Measurements from ENCODE around the gene ADK. TPM values are rescaled to one million over a fixed set of nuclear protein-coding genes. Genes with fewer than 3 reads are reported as not detected.

The ADK gene
- total RNA-seq, 4 donors from 2014 or later: 62.1 to 84.7 (median 74.4) TPM

DNA sequence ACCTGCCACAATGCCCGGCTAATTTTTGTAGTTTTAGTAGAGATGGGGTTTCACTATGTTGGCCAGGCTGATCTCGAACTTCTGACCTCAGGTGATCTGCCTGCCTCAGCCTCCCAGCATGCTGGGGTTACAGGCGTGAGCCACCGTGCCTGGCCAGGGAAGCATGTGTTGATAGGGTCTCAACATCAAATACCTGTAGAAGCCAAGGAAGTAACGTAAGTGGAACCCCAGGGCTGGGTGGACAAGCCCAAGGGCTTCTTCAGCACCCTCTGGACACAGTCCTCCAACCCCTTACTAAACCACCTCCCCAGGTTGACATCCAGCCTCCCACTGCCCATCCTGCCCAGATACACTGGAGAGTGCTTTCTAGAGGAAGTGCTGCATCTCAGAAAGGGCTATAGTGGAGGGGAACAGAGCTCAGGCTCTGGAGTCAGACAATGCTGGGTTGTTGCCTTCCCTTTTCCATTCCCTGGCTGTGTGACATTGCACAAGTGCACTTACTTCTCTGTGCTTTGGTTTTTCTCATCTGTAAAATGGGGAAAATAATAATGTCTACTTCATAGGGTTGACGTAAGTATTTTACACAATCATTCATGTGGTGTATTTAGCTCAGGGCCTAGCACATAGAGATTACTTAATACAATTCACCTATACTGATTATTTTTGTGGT is 601.5 kb downstream of the ADK start:
- Histone ChIP-seq H3K4me3 (replicated peaks in 1 of 3) (no peak overlapping the region), H3K27me3 (no peaks in the 10 kb centered on the region), H3K36me3 (no peaks in the 10 kb centered on the region), H3K9me3 (no peaks in the 10 kb centered on the region), H3K27ac (no peak overlapping the region), H3K4me1 (no peaks in the 10 kb centered on the region)
- intact Hi-C loops (cut with DNase I): no loop called here
- WGBS, 2 donors: 94 to 98% methylated on average over 6 of the region's 6 CpGs
- TF ChIP-seq, protein P1, sequence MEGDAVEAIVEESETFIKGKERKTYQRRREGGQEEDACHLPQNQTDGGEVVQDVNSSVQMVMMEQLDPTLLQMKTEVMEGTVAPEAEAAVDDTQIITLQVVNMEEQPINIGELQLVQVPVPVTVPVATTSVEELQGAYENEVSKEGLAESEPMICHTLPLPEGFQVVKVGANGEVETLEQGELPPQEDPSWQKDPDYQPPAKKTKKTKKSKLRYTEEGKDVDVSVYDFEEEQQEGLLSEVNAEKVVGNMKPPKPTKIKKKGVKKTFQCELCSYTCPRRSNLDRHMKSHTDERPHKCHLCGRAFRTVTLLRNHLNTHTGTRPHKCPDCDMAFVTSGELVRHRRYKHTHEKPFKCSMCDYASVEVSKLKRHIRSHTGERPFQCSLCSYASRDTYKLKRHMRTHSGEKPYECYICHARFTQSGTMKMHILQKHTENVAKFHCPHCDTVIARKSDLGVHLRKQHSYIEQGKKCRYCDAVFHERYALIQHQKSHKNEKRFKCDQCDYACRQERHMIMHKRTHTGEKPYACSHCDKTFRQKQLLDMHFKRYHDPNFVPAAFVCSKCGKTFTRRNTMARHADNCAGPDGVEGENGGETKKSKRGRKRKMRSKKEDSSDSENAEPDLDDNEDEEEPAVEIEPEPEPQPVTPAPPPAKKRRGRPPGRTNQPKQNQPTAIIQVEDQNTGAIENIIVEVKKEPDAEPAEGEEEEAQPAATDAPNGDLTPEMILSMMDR (IDR thresholded peaks at IDR 0.05): no peak
- no peak for TF ChIP-seq POLR2A (IDR thresholded peaks at IDR 0.05)
- no peak for DNase-seq

DNA sequence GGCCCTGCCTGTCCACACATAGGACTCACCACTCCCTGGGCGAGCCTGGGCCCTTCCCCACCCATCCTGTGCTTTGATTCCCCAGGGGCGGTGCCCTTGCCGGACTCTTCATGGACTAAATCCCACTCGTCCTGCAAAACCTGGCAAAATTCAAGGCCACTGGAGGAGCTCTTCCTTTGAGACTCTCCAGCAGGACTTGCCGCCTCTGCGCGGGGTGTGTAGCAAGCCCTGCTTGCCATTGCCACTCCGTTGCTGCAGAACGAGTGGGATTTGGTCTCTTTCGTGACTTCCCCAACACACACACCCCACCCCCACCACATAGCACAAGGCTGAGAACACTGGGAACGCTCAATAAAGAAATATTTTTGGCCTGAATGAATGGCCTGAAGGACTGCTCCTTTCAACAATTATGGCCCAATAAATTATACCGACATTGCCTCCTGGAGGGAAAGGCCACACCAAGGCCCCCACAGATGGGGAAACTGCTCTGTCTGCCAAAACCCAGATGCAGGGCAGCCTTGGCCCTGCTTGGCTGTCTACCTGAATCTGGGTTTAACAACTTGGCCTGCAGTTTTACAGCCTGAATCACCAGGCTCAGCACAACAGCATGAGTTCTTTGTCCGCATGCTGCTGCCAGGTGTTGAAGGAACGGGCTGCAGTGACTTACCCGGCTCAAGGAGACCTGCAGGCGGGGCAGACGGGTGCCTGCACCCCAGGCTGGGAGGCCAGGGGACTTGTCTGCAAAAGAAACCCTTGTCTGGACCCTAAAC is 602.6 kb downstream of the ADK start:
- intact Hi-C loops (cut with DNase I): no loop called here
- TF ChIP-seq, protein P1 (IDR thresholded peaks at IDR 0.05): no peak
- no peak for TF ChIP-seq POLR2A (IDR thresholded peaks at IDR 0.05)
- Histone ChIP-seq H3K4me3 (replicated peaks in 1 of 3) (no peak overlapping the region), H3K9me3 (no peaks in the 10 kb centered on the region), H3K36me3 (no peaks in the 10 kb centered on the region), H3K4me1 (no peaks in the 10 kb centered on the region), H3K27ac (no peak overlapping the region), H3K27me3 (no peaks in the 10 kb centered on the region)
- 83 to 88% methylated on average over 13 to 17 of the region's 17 CpGs for WGBS, 2 donors
- DNase-seq: no peak

DNA sequence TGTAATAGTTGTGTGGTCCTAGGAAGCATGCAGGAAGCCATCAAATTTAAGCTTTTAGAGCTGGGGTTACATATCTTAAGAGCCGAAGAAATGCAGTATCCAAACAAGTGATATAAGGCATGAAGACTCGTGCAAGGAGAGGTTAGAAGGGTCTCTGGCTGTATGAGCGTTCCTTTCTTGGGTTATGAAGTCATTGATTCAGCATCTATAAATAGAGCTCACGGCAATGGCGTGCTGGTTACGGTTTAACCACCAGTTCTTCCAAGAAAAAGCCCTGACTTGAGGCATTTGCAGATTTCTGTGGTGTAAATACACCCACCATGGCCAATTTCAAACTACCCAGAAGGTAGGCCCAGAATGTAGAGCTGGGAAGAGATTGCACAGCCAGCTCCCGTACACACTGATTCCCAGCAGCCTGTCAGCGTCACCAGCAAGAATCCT is 603.4 kb downstream of the ADK start:
- no peak for TF ChIP-seq POLR2A (IDR thresholded peaks at IDR 0.05)
- TF ChIP-seq, protein P1 (IDR thresholded peaks at IDR 0.05): no peak
- no peak overlapping the region for H3K27ac ChIP-seq

DNA sequence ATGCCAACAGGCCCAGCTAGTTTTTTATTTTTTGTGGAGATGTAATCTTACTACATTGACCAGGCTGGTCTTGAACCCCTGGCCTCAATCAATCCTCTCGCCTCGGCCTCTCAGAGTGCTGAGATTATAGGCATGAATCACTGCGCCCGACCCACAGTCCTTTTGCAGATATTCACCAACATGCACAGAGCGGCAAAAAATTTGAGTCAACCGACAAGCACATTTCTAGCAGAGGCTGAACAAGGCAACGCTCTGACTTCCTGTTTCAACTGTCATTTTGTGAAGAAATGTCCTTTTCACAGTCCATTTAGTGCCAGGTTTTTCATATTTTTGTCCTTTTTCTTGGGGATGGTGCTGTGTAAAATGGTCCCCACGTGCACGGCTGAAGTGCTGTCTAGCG is 604.3 kb downstream of the ADK start:
- Histone ChIP-seq H3K36me3 (no peaks in the 10 kb centered on the region), H3K27ac (no peak overlapping the region), H3K27me3 (no peaks in the 10 kb centered on the region), H3K4me3 (replicated peaks in 1 of 3) (no peak overlapping the region), H3K9me3 (no peaks in the 10 kb centered on the region), H3K4me1 (no peaks in the 10 kb centered on the region)
- DNase-seq: no peak
- intact Hi-C loops (cut with DNase I): no loop called here
- no peak for TF ChIP-seq POLR2A (IDR thresholded peaks at IDR 0.05)
- TF ChIP-seq, protein P1 (IDR thresholded peaks at IDR 0.05): no peak
- 90 to 95% methylated on average over 10 of the region's 10 CpGs for WGBS, 2 donors

More for the DNA sequence above, 603.4 kb downstream of the ADK start:
- H3K4me1 ChIP-seq: no peaks in the 10 kb centered on the region
- no peaks in the 10 kb centered on the region for H3K27me3 ChIP-seq
- no peaks in the 10 kb centered on the region for H3K9me3 ChIP-seq
- intact Hi-C loops (cut with DNase I): no loop called here
- DNase-seq: no peak
- 88 to 90% methylated on average over 8 of the region's 8 CpGs for WGBS, 2 donors
- H3K36me3 ChIP-seq: no peaks in the 10 kb centered on the region
- no peak overlapping the region for H3K4me3 ChIP-seq (replicated peaks in 1 of 3)

Small RNA genes lying within 50 kb of the gene (small RNA-seq; reads per million reads assigned to genes)
- gene RF00019 (not detected), gene TIMM9P1 (not detected)

Other genes with a start within 250 kb of the ADK start
- 10 to 100 TPM in 1 of 4 donors, 1 to 10 TPM in 3; 3.8 to 13.3 (median 7.3) TPM for gene PLAU, start 240.1 kb upstream of the ADK start, total RNA-seq
- 100 to 1,000 TPM in 3 of 4 donors, 10 to 100 TPM in 1; 71.9 to 151 (median 112) TPM for gene VCL, start 153.1 kb upstream of the ADK start, total RNA-seq
- 10 to 100 TPM; 28.9 to 35.2 (median 32.4) TPM for gene AP3M1, start 393 bp upstream of the ADK start, total RNA-seq

Measured in thyroid gland (tissue), 4 donors.